HG02623 (cell line): ENCODE measurements around the gene SYT7.
"Not testable (repeated sequence)": the region's sequence is repeated elsewhere in the genome, so short reads cannot be mapped to it uniquely, and the experiment has no call there.

Source experiments
- ATAC-seq: cut with Tn5 transposase; IDR thresholded peaks from one replicate; pipeline ENCODE4 v1.9.1; 2021; ENCODE audit warnings: moderate library complexity; ENCODE audit not compliant: unreplicated experiment

Gene SYT7

DNA sequence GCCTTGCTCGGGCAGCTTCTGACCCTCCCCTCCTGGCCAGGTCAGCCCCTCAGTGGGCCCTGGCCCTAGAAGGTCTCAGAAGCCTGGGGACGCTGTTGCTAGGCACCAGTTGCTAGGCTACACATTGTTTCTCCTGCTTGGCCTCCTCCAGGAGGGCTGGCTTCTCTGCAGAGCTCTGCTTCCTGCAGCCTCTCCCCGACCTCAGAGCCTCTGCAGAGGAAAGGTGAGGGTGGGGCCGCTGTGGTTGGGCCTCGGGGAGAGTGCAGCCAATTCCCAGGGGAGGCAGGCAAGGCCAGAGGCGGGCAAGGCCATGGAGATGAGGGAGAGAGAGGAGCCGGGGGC lies 99.9 kb downstream of the SYT7 start:
- ATAC-seq: no peak

DNA sequence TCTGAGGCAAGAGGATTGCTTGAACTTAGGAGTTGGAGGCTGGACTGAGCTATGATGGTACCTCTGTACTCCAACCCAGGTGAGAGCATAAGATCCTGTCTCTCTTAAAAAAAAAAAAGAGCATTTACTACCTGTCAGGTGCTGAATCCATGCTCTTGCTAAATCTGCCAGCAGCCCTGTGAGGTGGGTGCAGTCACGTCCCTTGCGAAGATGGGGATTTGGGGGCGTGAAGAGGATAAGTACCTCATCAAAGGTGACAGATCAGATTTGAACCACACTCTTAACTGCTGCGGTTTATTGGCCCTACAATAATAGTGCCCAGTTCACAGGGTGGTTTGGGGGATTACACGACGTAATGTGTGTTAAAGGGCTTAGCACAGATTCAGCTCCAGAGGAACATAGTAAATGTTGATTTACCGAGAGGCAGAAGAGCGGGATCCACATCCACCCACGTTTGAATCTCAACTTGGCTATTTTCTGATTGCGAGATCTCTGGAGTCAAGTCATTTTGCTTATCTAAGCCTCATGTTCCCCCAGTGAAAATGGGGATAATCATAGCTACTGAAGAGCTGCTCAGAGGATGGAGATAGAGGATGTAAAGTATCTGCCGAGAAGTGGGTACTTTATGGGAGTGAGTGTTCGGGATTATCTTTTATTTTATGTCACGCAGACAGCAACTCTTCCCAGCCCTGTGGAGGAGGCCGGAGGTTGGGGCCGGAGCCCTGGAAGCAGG lies 100.4 kb downstream of the SYT7 start:
- no peak for ATAC-seq

DNA sequence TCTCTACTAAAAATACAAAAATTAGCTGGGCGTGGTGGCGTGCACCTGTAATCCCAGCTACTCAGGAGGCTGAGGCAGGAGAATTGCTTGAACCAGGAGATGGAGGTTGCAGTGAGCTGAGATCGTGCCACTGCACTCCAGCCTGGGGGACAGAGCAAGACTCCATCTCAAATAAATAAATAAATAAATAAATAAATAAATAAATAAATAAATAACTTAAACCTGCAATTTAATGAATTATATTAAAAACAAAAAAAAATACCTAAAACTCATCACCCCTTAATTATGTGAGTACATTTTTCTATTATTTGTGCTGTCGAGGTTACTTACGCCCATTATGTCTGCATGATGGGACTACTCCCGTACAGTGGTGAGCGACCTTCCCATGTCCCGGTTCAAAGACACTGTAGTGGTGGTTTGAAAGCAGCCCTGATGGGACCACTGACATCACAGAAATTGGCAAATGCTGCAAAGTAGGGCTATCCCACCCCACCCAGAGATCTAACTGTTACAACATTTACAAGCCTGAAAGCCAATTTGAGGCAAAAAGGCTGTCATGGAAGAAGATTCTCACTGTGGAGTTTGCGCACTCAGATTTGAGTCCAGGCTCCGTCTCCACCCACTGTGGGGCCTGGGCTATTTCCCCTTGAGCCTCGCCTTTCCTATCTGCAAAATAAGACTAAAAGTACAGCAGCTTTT lies 101.4 kb downstream of the SYT7 start:
- ATAC-seq: not testable (repeated sequence)

DNA sequence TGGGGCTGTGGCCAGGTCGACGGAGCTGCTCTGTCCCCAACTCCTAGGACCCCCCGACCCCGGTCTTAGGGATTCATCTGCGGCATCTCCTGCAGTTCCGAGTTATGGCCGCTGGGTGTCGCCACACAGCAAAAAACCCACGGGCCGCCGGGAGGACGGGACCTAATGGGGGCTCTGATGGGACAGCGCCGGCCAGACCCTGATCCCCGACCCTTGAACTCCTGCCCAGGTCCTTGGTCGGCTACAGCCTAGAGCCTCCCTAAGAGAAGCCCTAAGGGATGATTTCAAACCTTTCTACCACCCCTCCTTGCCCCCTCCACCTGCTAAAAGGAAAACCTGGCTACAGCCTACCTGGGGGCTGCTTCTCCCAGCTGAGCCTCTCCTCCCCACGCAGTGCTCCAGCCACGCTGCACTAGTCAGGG lies 103.1 kb downstream of the SYT7 start:
- ATAC-seq: no peak

DNA sequence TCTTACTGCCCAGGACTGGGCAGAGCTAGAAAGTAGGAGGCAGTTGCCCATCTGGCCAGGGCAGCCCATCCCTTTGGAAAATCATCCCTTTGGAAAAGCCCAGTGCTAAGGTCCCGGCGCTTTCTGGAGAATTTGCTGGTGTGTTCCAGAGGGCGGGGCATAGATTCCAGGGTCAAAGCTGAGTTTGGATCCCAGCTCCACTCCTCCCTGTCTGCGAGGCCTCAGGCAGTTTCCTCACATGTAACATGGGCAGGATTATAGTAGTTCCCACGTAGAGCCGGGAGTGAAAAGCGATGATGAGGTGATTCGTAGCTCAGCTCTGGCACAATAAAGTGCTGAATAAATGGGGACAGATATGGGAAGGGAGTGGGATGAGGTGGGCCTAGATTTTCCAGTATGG lies 103.8 kb downstream of the SYT7 start:
- no peak for ATAC-seq

DNA sequence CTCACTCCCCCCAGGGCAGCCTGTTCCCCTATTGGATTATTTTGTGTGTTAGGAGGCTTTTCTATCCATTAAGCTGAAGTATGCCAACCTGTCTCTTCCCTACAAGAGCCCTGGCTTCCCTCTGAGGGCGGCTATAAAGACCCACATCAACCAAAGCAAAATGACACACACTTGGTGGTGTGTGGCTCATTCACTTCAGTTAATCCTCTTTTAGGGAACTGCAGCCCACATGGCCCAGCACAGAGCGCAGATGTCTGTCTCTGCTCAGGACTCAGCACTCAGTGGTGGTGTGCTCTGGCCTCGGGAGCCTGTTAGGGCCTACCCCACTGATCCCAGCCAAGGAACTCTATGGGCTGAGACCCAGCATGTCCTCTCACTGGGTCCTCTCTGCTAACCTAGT lies 104.5 kb downstream of the SYT7 start:
- no peak for ATAC-seq

DNA sequence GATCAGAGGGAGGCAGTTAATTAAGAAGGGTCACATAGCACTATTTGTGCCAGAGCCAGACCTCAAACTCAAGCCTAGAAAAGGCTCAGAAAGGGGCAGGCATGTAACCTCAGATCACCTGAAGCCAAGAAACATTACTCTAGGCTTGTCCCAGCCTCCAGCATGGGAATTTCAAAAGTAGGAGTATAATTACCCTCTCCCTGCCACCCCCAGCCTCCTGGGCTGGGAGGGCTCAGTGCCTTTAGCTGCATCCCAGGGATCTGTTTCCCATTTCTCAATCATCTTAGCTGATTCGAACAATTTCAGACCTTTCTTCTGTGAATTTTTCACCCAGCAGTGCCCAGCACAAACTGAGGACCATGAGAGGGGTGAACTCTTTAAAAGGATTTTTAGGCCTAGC lies 105.4 kb downstream of the SYT7 start:
- no peak for ATAC-seq

DNA sequence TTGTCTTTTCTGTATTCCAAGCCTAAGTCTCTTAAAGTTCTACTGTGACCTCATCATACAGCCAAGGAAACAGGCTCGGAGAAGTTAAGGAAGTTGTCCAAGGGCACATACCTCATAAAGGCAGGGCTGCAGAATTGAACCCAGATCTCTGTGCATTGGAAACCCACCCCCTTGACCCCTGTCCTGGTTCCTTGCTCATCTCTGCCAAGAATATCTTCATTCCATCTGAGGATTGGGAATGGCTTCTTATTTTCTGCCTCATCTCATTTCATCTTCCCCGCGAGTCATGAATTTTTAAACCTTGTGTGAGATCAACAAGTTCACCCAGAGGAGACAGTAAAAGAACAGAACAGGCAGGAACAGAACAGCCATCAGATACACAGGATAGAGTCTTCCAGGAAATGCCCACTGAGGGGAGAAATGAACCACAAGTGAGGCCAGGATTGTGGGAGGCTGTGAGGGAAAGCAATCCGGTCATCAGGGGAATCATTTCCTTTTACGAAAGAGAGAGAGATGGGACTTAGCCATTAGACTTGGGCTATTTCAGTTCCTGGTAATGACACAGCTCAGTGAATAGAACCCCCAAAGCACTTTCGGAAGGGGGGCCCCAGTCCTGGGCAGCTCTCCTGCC lies 106.7 kb downstream of the SYT7 start:
- no peak for ATAC-seq

DNA sequence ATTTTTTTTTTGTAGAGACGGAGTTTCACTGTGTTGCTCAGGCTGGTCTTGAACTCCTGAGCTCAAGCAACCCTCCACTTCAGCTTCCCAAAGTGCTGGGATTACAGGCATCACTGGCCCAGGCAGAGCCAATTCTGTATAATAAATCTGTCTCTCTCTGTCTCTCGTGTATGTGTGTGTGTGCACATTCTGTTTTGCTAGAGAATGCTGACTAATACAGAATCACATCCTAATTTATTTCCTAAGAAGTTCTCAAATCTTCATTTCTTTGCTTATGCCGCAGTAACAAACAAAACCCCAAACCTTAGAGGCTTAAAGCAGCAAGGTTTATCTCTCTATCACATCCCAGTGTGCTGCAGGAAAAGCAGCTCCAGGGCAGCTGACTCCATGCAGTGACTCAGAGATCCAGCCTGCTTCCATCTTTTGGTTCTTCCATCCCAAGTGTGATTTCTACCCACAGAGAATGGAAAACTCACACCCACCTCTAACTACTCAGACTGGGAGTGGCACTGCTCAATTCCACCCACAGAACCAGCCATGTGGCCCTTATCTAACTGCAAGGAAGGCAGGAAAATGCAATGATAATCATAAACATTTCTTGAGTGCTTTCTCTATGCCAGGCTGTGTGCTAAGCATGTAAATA lies 107.4 kb downstream of the SYT7 start:
- ATAC-seq: no peak

DNA sequence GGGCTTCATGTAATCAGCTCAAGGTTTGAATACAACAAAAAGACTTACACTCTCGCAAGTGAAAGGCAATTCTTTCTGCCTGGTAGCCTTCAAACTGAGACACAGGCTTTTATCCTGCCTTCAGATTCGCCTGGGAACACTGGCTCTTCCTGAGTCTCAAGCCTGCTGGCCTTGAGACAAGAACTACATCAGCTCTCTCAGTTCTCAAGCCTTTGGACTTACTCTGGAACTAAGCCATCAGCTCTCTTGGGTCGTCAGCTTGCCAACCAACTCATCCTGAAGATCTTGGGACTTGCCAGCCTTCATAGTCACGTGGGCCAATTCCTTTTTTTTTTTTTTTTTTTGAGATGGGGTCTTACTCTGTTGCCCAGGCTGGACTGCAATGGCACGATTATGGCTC lies 108.0 kb downstream of the SYT7 start:
- no peak for ATAC-seq

DNA sequence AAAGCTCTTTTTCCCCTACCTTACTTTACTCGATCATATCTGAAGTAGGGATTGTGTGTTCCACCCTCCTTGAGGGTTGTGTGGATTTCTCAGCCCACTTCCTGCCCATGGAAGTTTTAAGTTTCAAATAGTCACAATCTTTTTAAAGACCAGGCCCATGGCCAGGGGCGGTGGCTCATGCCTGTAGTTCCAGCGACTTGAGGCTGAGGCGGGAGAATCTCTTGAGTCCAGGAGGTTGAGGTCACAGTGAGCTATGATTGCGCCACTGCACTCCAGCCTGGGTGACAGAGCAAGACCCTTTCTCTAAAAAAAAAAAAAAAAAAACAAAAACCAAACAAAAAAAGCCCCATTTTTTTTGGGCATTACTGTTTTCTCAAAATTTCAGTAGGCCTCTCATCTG lies 108.6 kb downstream of the SYT7 start:
- no peak for ATAC-seq

DNA sequence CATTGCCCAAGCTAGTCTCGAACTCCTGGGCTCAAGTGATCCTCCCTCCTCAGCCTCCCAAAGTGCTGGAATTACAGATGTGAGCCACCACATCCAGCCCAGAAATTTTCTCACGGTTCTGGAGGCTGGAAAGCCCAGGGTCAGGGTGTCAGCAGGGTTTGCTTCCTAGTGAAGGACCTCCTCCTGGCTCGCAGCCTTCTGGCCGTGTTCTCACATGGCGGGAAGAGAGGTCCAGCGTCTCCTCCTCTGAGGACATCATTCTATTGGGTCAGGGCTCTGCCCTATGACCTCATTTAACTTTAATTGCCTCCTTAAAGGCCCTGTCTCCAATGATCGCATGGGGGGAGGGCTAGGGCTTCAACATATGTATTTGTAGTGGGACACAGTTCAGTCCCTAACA lies 112.9 kb downstream of the SYT7 start:
- no peak for ATAC-seq

DNA sequence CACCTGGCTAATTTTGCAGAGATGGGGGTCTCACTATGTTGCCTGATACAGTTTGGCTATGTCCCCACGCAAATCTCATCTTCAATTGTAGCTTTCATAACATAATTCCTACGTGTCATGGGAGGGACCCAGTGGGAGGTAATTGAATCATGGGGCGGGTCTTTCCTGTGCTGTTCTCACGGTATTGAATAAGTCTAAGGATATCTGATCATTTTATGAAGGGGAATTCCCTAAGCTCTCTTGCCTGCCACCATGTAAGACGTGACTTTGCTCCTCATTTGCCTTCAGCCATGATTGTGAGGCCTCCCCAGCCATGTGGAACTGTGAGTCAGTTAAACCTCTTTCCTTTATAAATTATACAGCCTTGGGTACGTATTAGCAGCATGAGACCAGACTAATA lies 113.3 kb downstream of the SYT7 start:
- not testable (repeated sequence) for ATAC-seq
